ENCODE results near the gene FFAR3.
A peak's percentile ranks its signal among the peaks of the same experiment; 100 is the strongest.

Gene FFAR3

GRCh38 chr19:35348911-35349611, 9.2 kb upstream of the FFAR3 start:
- H3K4ac ChIP-seq (ENCODE audit: low read length), result no peak overlapping the region
- H3K4me1 ChIP-seq (ENCODE audit: control insufficient read depth in 2 of 2, insufficient read depth in 1 of 2, low read depth in 1 of 2, low read length in 2 of 2), result no peaks in the 10 kb centered on the region
- H4K8ac ChIP-seq (ENCODE audit: low read depth, low read length), result no peak overlapping the region
- H3K18ac ChIP-seq (ENCODE audit: low read length), result no peak overlapping the region
- no peak overlapping the region for H3K4me3 ChIP-seq (ENCODE audit: low read length in 2 of 2)
- H3K9ac ChIP-seq (ENCODE audit: low read depth, low read length, poor library complexity), result no peak overlapping the region
- no peak overlapping the region for H2BK12ac ChIP-seq (ENCODE audit: low read length)
- H2AFZ ChIP-seq (ENCODE audit: low read length), result no peak overlapping the region
- no peak overlapping the region for H3K4me2 ChIP-seq (ENCODE audit: insufficient read depth, low read length, poor library complexity, severe bottlenecking)
- H3K27me3 ChIP-seq (ENCODE audit: control insufficient read depth in 3 of 3, insufficient read depth in 3 of 3, low read depth in 1 of 3, low read length in 3 of 3), result peaks cover 0 to 43% (median 4%) of the 10 kb centered on the region in 3 experiments
- H3K36me3 ChIP-seq (replicated peaks in 1 of 2; ENCODE audit: control insufficient read depth in 2 of 2, insufficient read depth in 2 of 2, low read length in 2 of 2), result no peaks in the 10 kb centered on the region
- no peak for DNase-seq (ENCODE audit: low spot score)
- no peak overlapping the region for H3K23ac ChIP-seq (ENCODE audit: low read depth, low read length, poor library complexity)
- no peak overlapping the region for H2BK15ac ChIP-seq (ENCODE audit: low read length)
- H2BK5ac ChIP-seq (ENCODE audit: low read length), result peak overlapping the region; percentile 11
- no peak overlapping the region for H3K27ac ChIP-seq (replicated peaks; ENCODE audit: low read length)
- no peak overlapping the region for H4K91ac ChIP-seq (ENCODE audit: low read depth, low read length, poor library complexity)
- peaks cover 0 to 2% of the 10 kb centered on the region in 2 donors for H3K9me3 ChIP-seq (replicated peaks in 1 of 2; ENCODE audit: control insufficient read depth in 2 of 2, insufficient read depth in 1 of 2, low read depth in 1 of 2, low read length in 2 of 2)
- no peak overlapping the region for H2AK5ac ChIP-seq (ENCODE audit: low read depth, low read length)
- no CpG with 5 or more reads among the region's 18 CpGs for WGBS, 2 donors (ENCODE audit: extremely low coverage in 2 of 2, insufficient read length in 2 of 2, insufficient replicate concordance in 1 of 2)
- no peak overlapping the region for H3K14ac ChIP-seq (ENCODE audit: low read length)
- no peaks in the 10 kb centered on the region for H3K79me1 ChIP-seq (ENCODE audit: low read depth, low read length)
- H2BK120ac ChIP-seq (ENCODE audit: low read depth, low read length), result no peak overlapping the region

- peak overlapping the region; percentile 11 for H2BK5ac ChIP-seq (ENCODE audit: low read length)
- peak overlapping the region; percentile 16 for H3K18ac ChIP-seq (ENCODE audit: low read length)
- H3K79me1 ChIP-seq (ENCODE audit: low read depth, low read length), result no peaks in the 10 kb centered on the region
- no peak overlapping the region for H4K91ac ChIP-seq (ENCODE audit: low read depth, low read length, poor library complexity)
- no peaks in the 10 kb centered on the region for H3K4me1 ChIP-seq (ENCODE audit: control insufficient read depth in 2 of 2, insufficient read depth in 1 of 2, low read depth in 1 of 2, low read length in 2 of 2)
- no peak overlapping the region for H3K27ac ChIP-seq (replicated peaks; ENCODE audit: low read length)
- H4K8ac ChIP-seq (ENCODE audit: low read depth, low read length), result no peak overlapping the region
- H2BK15ac ChIP-seq (ENCODE audit: low read length), result peak overlapping the region; percentile 71
- no peak overlapping the region for H3K9ac ChIP-seq (ENCODE audit: low read depth, low read length, poor library complexity)
- peaks cover 0 to 38% (median 4%) of the 10 kb centered on the region in 3 experiments for H3K27me3 ChIP-seq (ENCODE audit: control insufficient read depth in 3 of 3, insufficient read depth in 3 of 3, low read depth in 1 of 3, low read length in 3 of 3)
- no peak overlapping the region for H3K4me2 ChIP-seq (ENCODE audit: insufficient read depth, low read length, poor library complexity, severe bottlenecking)
- H3K4ac ChIP-seq (ENCODE audit: low read length), result no peak overlapping the region
- H3K14ac ChIP-seq (ENCODE audit: low read length), result no peak overlapping the region
- H2AK5ac ChIP-seq (ENCODE audit: low read depth, low read length), result peak overlapping the region; percentile 35
- no peak for DNase-seq (ENCODE audit: low spot score)
- WGBS, 2 donors (ENCODE audit: extremely low coverage in 2 of 2, insufficient read length in 2 of 2, insufficient replicate concordance in 1 of 2), result no CpG with 5 or more reads among the region's 17 CpGs
- H2AFZ ChIP-seq (ENCODE audit: low read length), result no peak overlapping the region
- H3K4me3 ChIP-seq (ENCODE audit: low read length in 2 of 2), result no peak overlapping the region
- H2BK120ac ChIP-seq (ENCODE audit: low read depth, low read length), result no peak overlapping the region
- H2BK12ac ChIP-seq (ENCODE audit: low read length), result peak overlapping the region; percentile 6
- H3K23ac ChIP-seq (ENCODE audit: low read depth, low read length, poor library complexity), result no peak overlapping the region
- no peaks in the 10 kb centered on the region for H3K36me3 ChIP-seq (replicated peaks in 1 of 2; ENCODE audit: control insufficient read depth in 2 of 2, insufficient read depth in 2 of 2, low read length in 2 of 2)
- no peaks in the 10 kb centered on the region for H3K9me3 ChIP-seq (replicated peaks in 1 of 2; ENCODE audit: control insufficient read depth in 2 of 2, insufficient read depth in 1 of 2, low read depth in 1 of 2, low read length in 2 of 2)
These were observed 8.4 kb upstream of the FFAR3 start for GRCh38 chr19:35349614-35350521.

- Histone ChIP-seq H3K4me3 (ENCODE audit: low read length in 2 of 2) (no peak overlapping the region), H3K9ac (ENCODE audit: low read depth, low read length, poor library complexity) (peak overlapping the region; percentile 37), H2BK120ac (ENCODE audit: low read depth, low read length) (no peak overlapping the region), H3K27me3 (ENCODE audit: control insufficient read depth in 3 of 3, insufficient read depth in 3 of 3, low read depth in 1 of 3, low read length in 3 of 3) (peaks cover 0 to 36% (median 4%) of the 10 kb centered on the region in 3 experiments), H2AFZ (ENCODE audit: low read length) (no peak overlapping the region), H3K36me3 (replicated peaks in 1 of 2; ENCODE audit: control insufficient read depth in 2 of 2, insufficient read depth in 2 of 2, low read length in 2 of 2) (no peaks in the 10 kb centered on the region), H3K27ac (replicated peaks; ENCODE audit: low read length) (no peak overlapping the region), H3K79me1 (ENCODE audit: low read depth, low read length) (no peaks in the 10 kb centered on the region), H3K4ac (ENCODE audit: low read length) (no peak overlapping the region), H3K9me3 (replicated peaks in 1 of 2; ENCODE audit: control insufficient read depth in 2 of 2, insufficient read depth in 1 of 2, low read depth in 1 of 2, low read length in 2 of 2) (no peaks in the 10 kb centered on the region), H3K14ac (ENCODE audit: low read length) (no peak overlapping the region), H4K91ac (ENCODE audit: low read depth, low read length, poor library complexity) (no peak overlapping the region), H3K18ac (ENCODE audit: low read length) (no peak overlapping the region), H3K4me2 (ENCODE audit: insufficient read depth, low read length, poor library complexity, severe bottlenecking) (no peak overlapping the region), H3K23ac (ENCODE audit: low read depth, low read length, poor library complexity) (no peak overlapping the region), H2AK5ac (ENCODE audit: low read depth, low read length) (no peak overlapping the region), H4K8ac (ENCODE audit: low read depth, low read length) (no peak overlapping the region), H2BK15ac (ENCODE audit: low read length) (no peak overlapping the region), H3K4me1 (ENCODE audit: control insufficient read depth in 2 of 2, insufficient read depth in 1 of 2, low read depth in 1 of 2, low read length in 2 of 2) (no peaks in the 10 kb centered on the region), H2BK5ac (ENCODE audit: low read length) (peak overlapping the region; percentile 58), H2BK12ac (ENCODE audit: low read length) (no peak overlapping the region)
- DNase-seq (ENCODE audit: low spot score), result no peak
- no CpG with 5 or more reads among the region's 7 CpGs for WGBS, 2 donors (ENCODE audit: extremely low coverage in 2 of 2, insufficient read length in 2 of 2, insufficient replicate concordance in 1 of 2)
These were observed 7.7 kb upstream of the FFAR3 start for GRCh38 chr19:35350591-35350990.

Data from neuronal stem cell (in vitro differentiated cells).